Measurements from ENCODE around the gene SYNGR4. TPM values are rescaled to one million over a fixed set of nuclear protein-coding genes. Genes with fewer than 3 reads are reported as not detected.

The SYNGR4 gene
- total RNA-seq, 4 donors from 2014 or later = not detected

DNA sequence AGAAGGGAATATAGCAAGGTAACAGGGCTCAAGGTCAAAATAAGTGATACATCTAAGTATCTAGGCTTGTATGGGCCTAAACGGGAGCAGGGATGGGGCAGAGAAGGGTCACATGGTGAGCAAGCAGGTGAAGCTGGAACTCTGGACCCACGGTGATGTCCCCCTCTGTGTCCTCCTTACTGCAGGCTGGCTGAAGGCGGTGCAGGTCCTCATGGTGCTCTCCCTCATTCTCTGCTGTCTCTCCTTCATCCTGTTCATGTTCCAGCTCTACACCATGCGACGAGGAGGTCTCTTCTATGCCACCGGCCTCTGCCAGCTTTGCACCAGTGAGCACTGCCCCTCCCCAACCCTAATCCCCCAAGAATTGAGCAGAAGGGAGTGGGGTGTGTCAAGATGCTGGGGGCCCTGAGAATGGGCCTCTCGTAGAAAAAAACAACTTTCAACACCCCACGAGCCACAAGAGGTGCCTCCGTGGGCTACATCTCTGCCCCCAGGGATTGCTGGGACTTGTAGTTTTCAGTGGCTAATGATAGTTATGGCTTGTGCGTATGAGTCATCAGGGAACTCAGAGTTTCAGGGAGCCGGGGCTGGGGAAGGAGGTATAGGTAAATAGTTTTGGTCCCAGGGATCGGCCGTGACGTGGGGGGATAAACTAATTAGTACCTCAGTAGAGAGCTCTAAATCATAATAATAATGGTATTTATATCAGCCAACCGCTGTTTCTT, 34.8 kb upstream of the SYNGR4 start:
- ATAC-seq (no peak), DNase-seq (no peak)
- intact Hi-C loops (cut with DNase I; ENCODE audit: low total_unique reads) (loop anchor here (10.0 kb wide), 1 partner anchor 665 kb away; the partner anchor contains the start of genes GYS1 and RUVBL2), in situ Hi-C loops (cut with MboI; ENCODE audit: low sequenced_read_pairs in 4 of 4) (no loop called here)
- H3K36me3 ChIP-seq = no peaks in the 10 kb centered on the region
- H3K9me3 ChIP-seq = no peaks in the 10 kb centered on the region
- peak overlapping the region; percentile 72 to 95 (median 82) for H3K27ac ChIP-seq
- H3K27me3 ChIP-seq = no peaks in the 10 kb centered on the region
- H3K4me3 ChIP-seq = peak overlapping the region in 1 of 4 donors; percentile 65
- H3K4me1 ChIP-seq = peaks cover 15 to 25% of the 10 kb centered on the region in 2 donors
- TF ChIP-seq, protein P1, sequence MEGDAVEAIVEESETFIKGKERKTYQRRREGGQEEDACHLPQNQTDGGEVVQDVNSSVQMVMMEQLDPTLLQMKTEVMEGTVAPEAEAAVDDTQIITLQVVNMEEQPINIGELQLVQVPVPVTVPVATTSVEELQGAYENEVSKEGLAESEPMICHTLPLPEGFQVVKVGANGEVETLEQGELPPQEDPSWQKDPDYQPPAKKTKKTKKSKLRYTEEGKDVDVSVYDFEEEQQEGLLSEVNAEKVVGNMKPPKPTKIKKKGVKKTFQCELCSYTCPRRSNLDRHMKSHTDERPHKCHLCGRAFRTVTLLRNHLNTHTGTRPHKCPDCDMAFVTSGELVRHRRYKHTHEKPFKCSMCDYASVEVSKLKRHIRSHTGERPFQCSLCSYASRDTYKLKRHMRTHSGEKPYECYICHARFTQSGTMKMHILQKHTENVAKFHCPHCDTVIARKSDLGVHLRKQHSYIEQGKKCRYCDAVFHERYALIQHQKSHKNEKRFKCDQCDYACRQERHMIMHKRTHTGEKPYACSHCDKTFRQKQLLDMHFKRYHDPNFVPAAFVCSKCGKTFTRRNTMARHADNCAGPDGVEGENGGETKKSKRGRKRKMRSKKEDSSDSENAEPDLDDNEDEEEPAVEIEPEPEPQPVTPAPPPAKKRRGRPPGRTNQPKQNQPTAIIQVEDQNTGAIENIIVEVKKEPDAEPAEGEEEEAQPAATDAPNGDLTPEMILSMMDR (IDR thresholded peaks at IDR 0.05 in 4 of 5, conservative IDR thresholded peaks at IDR 0.05 in 1 of 5) = no peak
- TF ChIP-seq POLR2A (IDR thresholded peaks at IDR 0.05) = no peak

GRCh38 chr19:48330012-48330681, 34.0 kb upstream of the SYNGR4 start:
- Histone ChIP-seq H3K27ac (peak overlapping the region; percentile 72 to 95 (median 82)), H3K4me3 (peak overlapping the region; percentile 11 to 65 (median 36)), H3K27me3 (no peaks in the 10 kb centered on the region), H3K9me3 (no peaks in the 10 kb centered on the region), H3K36me3 (no peaks in the 10 kb centered on the region), H3K4me1 (peaks cover 15 to 25% of the 10 kb centered on the region in 2 donors)
- ATAC-seq (peak in 1 of 2 donors; percentile 9), DNase-seq (peak; percentile 17 to 52)
- in situ Hi-C loops (cut with MboI; ENCODE audit: low sequenced_read_pairs in 4 of 4) = no loop called here
- intact Hi-C loops (cut with DNase I; ENCODE audit: low total_unique reads) = no loop called here
- TF ChIP-seq POLR2A (IDR thresholded peaks at IDR 0.05) = peak; percentile 27 to 49
- TF ChIP-seq, protein P1 (IDR thresholded peaks at IDR 0.05 in 4 of 5, conservative IDR thresholded peaks at IDR 0.05 in 1 of 5) = no peak

GRCh38 chr19:48332351-48332661, 31.9 kb upstream of the SYNGR4 start:
- ATAC-seq (no peak), DNase-seq (no peak)
- no peak for TF ChIP-seq POLR2A (IDR thresholded peaks at IDR 0.05)
- TF ChIP-seq, protein P1 (IDR thresholded peaks at IDR 0.05 in 4 of 5, conservative IDR thresholded peaks at IDR 0.05 in 1 of 5) = no peak
- Histone ChIP-seq H3K36me3 (no peaks in the 10 kb centered on the region), H3K9me3 (no peaks in the 10 kb centered on the region), H3K27me3 (no peaks in the 10 kb centered on the region), H3K27ac (peak overlapping the region; percentile 82 to 84 (median 83)), H3K4me3 (peak overlapping the region; percentile 49 to 58 (median 52)), H3K4me1 (peaks cover 10 to 15% of the 10 kb centered on the region in 2 donors)
- intact Hi-C loops (cut with DNase I; ENCODE audit: low total_unique reads) (loop anchor here (1.0 kb wide), 2 partner anchors 10 to 31 kb away; partner anchors contain the start of gene TMEM143), in situ Hi-C loops (cut with MboI; ENCODE audit: low sequenced_read_pairs in 4 of 4) (no loop called here)

- Histone ChIP-seq H3K4me3 (peak overlapping the region; percentile 49 to 58 (median 52)), H3K27me3 (no peaks in the 10 kb centered on the region), H3K27ac (peak overlapping the region; percentile 82 to 84 (median 83)), H3K36me3 (no peaks in the 10 kb centered on the region), H3K9me3 (no peaks in the 10 kb centered on the region), H3K4me1 (peaks cover 10 to 15% of the 10 kb centered on the region in 2 donors)
- DNase-seq (peak; percentile 85 to 90), ATAC-seq (peak; percentile 87 to 92)
- in situ Hi-C loops (cut with MboI; ENCODE audit: low sequenced_read_pairs in 4 of 4) = no loop called here
- TF ChIP-seq, protein P1 (IDR thresholded peaks at IDR 0.05 in 4 of 5, conservative IDR thresholded peaks at IDR 0.05 in 1 of 5) = no peak
- TF ChIP-seq POLR2A (IDR thresholded peaks at IDR 0.05) = peak; percentile 11 to 47
- intact Hi-C loops (cut with DNase I; ENCODE audit: low total_unique reads) = loop anchor here (1.0 kb wide), 2 partner anchors 11 to 30 kb away; partner anchors contain the start of gene TMEM143
These were observed 31.3 kb upstream of the SYNGR4 start for GRCh38 chr19:48332662-48333466.
